Vagina (tissue), 2 donors: Measurements from ENCODE around the gene DUSP2. TPM values are rescaled to one million over a fixed set of nuclear protein-coding genes. Genes with fewer than 3 reads are reported as not detected.
A peak's percentile ranks its signal among the peaks of the same experiment; 100 is the strongest.

Experiments used
- DNase-seq, 2 donors: peaks; one replicate each; pipeline ENCODE4 v3.0.0-alpha.2; 2017; ENCODE audit errors: extremely low spot score in 2 of 2
- H3K27ac ChIP-seq: fragments of 200-600 bp; sonication (generic); one replicate; pipeline ENCODE4 v1.5.1; 2019
- H3K27me3 ChIP-seq: fragments of 200-600 bp; sonication (generic); one replicate; pipeline ENCODE4 v1.5.1; 2019
- H3K36me3 ChIP-seq, 2 donors: fragments of 200-600 bp; sonication (generic); one replicate each; pipeline ENCODE4 v1.5.1; 2017 to 2019
- H3K4me1 ChIP-seq: fragments of 200-600 bp; sonication (generic); one replicate; pipeline ENCODE4 v1.5.1; 2019
- H3K4me3 ChIP-seq, 2 donors: fragments of 200-600 bp; sonication (generic); 1 replicate in 1 of 2; 2 replicates in 1 of 2; pipeline ENCODE4 v1.5.1; 2016 to 2019
- H3K9me3 ChIP-seq: fragments of 200-600 bp; sonication (generic); one replicate; pipeline ENCODE4 v1.5.1; 2019
- POLR2A ChIP-seq, 2 donors: fragments of 450-650 bp; IDR thresholded peaks; one replicate each; pipeline ENCODE4 v1.6.1; 2017; ENCODE audit warnings: antibody characterized with exemption in 2 of 2, mild to moderate bottlenecking in 2 of 2, moderate library complexity in 2 of 2
- POLR2AphosphoS5 ChIP-seq, 2 donors: sonication (generic); formaldehyde crosslinking; IDR thresholded peaks; one replicate each; pipeline ENCODE4 v1.9.0; 2017; ENCODE audit warnings: antibody characterized with exemption in 2 of 2, mild to moderate bottlenecking in 2 of 2, low read depth in 1 of 2; ENCODE audit not compliant: insufficient read depth in 1 of 2
- intact Hi-C: fragments of 100-400 bp; cut with DNase I; formaldehyde crosslinking; loops from one replicate; pipeline ENCODE4 v1.15.1; 2023
- total RNA-seq: library from RNA; depleted of rRNA; stranded (reverse); fragments of >200 nt; gene quantifications from one replicate; pipeline ENCODE4 v1.2.3, GENCODE V29; 2016
- TF ChIP-seq, protein P1 (sequence below), 3 experiments: fragments of 450-650 bp in 2 of 3; fragments of 200-600 bp in 1 of 3; sonication (generic) in 1 of 3; IDR thresholded peaks; one replicate each; pipeline ENCODE4 v1.5.1; 2017 to 2019; ENCODE audit warnings: antibody characterized with exemption in 3 of 3, mild to moderate bottlenecking in 2 of 3, moderate library complexity in 2 of 3

Gene DUSP2, protein sequence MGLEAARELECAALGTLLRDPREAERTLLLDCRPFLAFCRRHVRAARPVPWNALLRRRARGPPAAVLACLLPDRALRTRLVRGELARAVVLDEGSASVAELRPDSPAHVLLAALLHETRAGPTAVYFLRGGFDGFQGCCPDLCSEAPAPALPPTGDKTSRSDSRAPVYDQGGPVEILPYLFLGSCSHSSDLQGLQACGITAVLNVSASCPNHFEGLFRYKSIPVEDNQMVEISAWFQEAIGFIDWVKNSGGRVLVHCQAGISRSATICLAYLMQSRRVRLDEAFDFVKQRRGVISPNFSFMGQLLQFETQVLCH
- total RNA-seq, result 14.0 TPM

DNA sequence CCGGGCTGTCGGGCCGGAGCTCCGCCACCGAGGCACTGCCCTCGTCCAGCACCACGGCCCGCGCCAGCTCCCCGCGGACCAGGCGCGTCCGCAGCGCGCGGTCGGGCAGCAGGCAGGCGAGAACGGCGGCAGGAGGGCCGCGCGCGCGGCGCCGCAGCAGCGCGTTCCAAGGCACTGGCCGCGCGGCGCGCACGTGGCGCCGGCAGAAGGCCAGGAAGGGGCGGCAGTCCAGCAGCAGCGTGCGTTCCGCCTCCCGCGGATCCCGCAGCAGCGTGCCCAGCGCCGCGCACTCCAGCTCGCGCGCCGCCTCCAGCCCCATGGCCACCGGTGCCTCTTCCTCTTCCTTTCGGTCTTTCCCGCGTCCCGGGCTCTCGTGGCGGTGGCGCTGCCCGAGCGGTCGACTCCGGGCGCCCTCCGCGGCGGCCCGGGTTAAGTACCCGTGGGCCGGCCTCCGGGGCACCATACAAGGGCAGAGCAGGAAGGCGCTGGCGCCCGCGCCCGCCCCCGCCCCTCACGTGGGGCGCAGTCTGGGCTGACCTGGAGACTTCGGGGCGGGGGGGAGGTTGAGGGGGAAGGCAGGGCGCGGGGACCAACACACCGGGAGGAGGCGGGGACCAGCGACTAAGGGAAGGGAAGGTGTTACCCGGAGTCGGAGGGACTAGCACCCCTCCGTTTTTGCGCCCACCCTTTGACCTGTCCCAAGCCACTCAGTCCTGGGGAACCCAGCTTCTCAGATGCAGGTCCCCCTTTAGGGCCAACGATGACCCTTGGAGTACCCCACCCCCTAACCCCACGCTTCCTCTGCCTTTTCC is at the start of gene DUSP2:
DUSP2 (minus strand) TSS at position 405 of the 812 bp plus-strand sequence; CDS start at position 319, 86 bp downstream.
- H3K4me1 ChIP-seq, result peaks cover 17% of the 10 kb centered on the region
- no peaks in the 10 kb centered on the region for H3K9me3 ChIP-seq
- intact Hi-C loops, result no loop called here
- peak within 1 kb of the TSS; percentile 45 to 52 for H3K4me3 ChIP-seq
- no peaks in the 10 kb centered on the region for H3K27me3 ChIP-seq
- no peaks in the 10 kb centered on the region for H3K36me3 ChIP-seq
- TF ChIP-seq POLR2AphosphoS5 (IDR thresholded peaks at IDR 0.05; ENCODE audit: insufficient read depth in 1 of 2, low read depth in 1 of 2), result peak in 1 of 2 donors; percentile 50
- TF ChIP-seq, protein P1, sequence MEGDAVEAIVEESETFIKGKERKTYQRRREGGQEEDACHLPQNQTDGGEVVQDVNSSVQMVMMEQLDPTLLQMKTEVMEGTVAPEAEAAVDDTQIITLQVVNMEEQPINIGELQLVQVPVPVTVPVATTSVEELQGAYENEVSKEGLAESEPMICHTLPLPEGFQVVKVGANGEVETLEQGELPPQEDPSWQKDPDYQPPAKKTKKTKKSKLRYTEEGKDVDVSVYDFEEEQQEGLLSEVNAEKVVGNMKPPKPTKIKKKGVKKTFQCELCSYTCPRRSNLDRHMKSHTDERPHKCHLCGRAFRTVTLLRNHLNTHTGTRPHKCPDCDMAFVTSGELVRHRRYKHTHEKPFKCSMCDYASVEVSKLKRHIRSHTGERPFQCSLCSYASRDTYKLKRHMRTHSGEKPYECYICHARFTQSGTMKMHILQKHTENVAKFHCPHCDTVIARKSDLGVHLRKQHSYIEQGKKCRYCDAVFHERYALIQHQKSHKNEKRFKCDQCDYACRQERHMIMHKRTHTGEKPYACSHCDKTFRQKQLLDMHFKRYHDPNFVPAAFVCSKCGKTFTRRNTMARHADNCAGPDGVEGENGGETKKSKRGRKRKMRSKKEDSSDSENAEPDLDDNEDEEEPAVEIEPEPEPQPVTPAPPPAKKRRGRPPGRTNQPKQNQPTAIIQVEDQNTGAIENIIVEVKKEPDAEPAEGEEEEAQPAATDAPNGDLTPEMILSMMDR (IDR thresholded peaks at IDR 0.05), result no peak
- peak in 1 of 2 donors; percentile 40 for TF ChIP-seq POLR2A (IDR thresholded peaks at IDR 0.05)
- H3K27ac ChIP-seq, result peak within 1 kb of the TSS; percentile 57
- DNase-seq, result no peak

DNA sequence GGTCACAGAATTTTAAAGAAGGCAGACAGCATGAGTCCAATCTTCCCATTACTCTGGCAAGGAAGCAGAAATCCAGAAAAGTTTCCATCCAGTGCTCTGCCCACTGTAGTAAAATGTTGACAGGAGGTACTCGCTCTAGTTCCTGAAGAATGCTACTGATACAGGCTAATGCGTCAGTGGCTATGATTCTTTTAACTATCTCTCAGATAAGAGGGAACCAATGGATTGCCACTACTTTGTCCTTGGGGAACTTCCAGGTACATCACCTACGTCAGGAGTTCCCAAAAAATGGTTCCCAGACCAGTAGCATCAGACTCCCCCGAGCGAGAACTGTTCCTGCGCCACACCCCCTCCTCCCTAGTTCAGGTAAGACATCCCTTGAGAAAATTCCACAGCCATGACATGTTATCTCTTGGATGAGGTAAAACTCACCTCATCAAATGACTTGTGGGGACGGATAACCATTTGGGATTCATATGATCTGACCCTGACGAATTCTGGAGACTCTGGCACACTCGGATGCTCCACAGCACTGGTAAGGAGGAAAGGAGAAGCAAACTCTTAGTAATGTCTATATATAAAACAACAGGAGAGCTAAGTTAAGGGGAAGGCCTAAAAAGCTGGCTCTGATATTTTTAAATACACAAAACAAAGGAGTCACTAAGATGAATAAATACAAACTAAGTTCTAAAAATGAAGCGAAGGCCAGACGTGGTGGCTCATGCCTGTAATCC is 46.9 kb upstream of the DUSP2 start:
- no peaks in the 10 kb centered on the region for H3K9me3 ChIP-seq
- H3K36me3 ChIP-seq, result peaks cover 4 to 74% of the 10 kb centered on the region in 2 donors
- no peak overlapping the region for H3K4me3 ChIP-seq
- H3K4me1 ChIP-seq, result no peaks in the 10 kb centered on the region
- no peak overlapping the region for H3K27ac ChIP-seq
- intact Hi-C loops, result no loop called here
- no peak for TF ChIP-seq POLR2A (IDR thresholded peaks at IDR 0.05)
- TF ChIP-seq, protein P1 (IDR thresholded peaks at IDR 0.05), result no peak
- no peak for TF ChIP-seq POLR2AphosphoS5 (IDR thresholded peaks at IDR 0.05; ENCODE audit: insufficient read depth in 1 of 2, low read depth in 1 of 2)
- no peak for DNase-seq
- H3K27me3 ChIP-seq, result no peaks in the 10 kb centered on the region

DNA sequence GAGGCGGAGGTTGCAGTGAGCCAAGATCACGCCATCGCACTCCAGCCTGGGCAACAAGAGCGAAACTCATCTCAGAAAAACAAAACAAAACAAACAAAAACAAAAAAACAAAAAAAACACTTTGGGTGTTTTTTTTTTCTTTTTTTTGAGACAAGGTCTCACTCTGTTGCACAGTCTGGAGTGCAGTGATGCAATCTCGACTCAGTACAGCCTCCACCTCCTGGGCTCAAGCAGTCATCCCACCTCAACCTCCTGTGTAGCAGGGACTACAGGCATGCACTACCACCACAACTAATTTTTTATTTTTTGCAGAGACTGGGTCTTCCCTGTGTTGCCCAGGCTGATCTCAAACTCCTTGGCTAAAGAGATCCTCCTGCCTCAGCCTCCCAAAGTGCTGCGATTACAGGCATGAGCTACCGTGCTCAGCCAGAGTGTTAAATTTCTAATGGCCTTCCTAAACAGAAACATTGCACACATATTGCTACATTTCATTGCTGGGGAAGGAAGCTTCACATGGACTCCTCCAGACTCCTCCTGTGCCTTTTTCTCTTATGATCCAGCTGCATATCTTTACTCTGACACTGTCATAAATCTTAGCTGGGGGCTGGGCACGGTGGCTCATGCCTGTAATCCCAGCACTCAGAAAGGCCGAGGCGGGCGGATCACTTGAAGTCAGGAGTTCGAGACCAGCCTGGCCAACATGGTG is 43.7 kb upstream of the DUSP2 start:
- TF ChIP-seq POLR2AphosphoS5 (IDR thresholded peaks at IDR 0.05; ENCODE audit: insufficient read depth in 1 of 2, low read depth in 1 of 2) (no peak), POLR2A (IDR thresholded peaks at IDR 0.05) (no peak)
- TF ChIP-seq, protein P1 (IDR thresholded peaks at IDR 0.05), result no peak
- Histone ChIP-seq H3K4me3 (no peak overlapping the region), H3K36me3 (peaks cover 4 to 93% of the 10 kb centered on the region in 2 donors), H3K27me3 (no peaks in the 10 kb centered on the region), H3K4me1 (no peaks in the 10 kb centered on the region), H3K9me3 (no peaks in the 10 kb centered on the region), H3K27ac (no peak overlapping the region)
- intact Hi-C loops, result no loop called here
- no peak for DNase-seq

DNA sequence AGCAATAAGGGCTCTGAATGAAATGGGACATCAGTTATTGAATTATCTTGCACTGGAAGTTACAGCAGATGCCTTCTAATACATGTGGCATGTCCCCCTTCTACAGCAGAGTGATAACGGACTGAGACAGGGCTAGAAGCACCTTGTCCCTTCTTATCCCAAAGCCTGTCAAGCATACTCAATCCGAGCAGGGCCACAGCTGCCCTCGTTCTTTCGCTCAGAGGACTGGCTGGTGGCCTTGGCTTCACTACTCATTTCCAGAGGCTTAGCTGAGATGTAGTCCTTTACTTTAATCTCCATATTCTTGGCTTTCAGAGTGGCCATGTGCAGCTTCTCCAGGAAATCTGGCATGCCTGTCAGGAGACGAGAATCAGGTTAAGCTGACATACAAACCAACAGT is 41.3 kb upstream of the DUSP2 start:
- intact Hi-C loops, result no loop called here

More for the DNA sequence above, 41.3 kb upstream of the DUSP2 start:
- DNase-seq, result no peak
- H3K4me1 ChIP-seq, result no peaks in the 10 kb centered on the region
- peaks cover 0 to 72% of the 10 kb centered on the region in 2 donors for H3K36me3 ChIP-seq
- no peaks in the 10 kb centered on the region for H3K9me3 ChIP-seq
- H3K27me3 ChIP-seq, result no peaks in the 10 kb centered on the region
- H3K27ac ChIP-seq, result no peak overlapping the region
- no peak overlapping the region for H3K4me3 ChIP-seq
- TF ChIP-seq, protein P1 (IDR thresholded peaks at IDR 0.05), result no peak
- TF ChIP-seq POLR2AphosphoS5 (IDR thresholded peaks at IDR 0.05; ENCODE audit: insufficient read depth in 1 of 2, low read depth in 1 of 2) (no peak), POLR2A (IDR thresholded peaks at IDR 0.05) (no peak)
